ENCODE results near the gene IFITM5. TPM values are rescaled to one million over a fixed set of nuclear protein-coding genes. Genes with fewer than 3 reads are reported as not detected.
"Not testable (repeated sequence)": the region's sequence is repeated elsewhere in the genome, so short reads cannot be mapped to it uniquely, and the experiment has no call there.

The IFITM5 gene
- polyA plus RNA-seq (2014; cell fraction: cytosol; rRNA removed), result not detected in 2 replicates
- polyA plus RNA-seq (2014; cell fraction: nucleus; rRNA removed), result not detected in 2 replicates

GRCh38 chr11:299081-299891 lies at the start of gene IFITM5:
Gene IFITM5 (minus strand): TSS chr11:299526. CDS start chr11:299490, 36 bp downstream.
- DNase-seq (ENCODE audit: low spot score), result no peak

GRCh38 chr11:346529-346928 lies 47.2 kb upstream of the IFITM5 start:
- DNase-seq (ENCODE audit: low spot score), result no peak

GRCh38 chr11:344836-345578 lies 45.7 kb upstream of the IFITM5 start:
- DNase-seq (ENCODE audit: low spot score), result no peak

GRCh38 chr11:342328-342727 lies 43.0 kb upstream of the IFITM5 start:
- no peak for DNase-seq (ENCODE audit: low spot score)

DNA sequence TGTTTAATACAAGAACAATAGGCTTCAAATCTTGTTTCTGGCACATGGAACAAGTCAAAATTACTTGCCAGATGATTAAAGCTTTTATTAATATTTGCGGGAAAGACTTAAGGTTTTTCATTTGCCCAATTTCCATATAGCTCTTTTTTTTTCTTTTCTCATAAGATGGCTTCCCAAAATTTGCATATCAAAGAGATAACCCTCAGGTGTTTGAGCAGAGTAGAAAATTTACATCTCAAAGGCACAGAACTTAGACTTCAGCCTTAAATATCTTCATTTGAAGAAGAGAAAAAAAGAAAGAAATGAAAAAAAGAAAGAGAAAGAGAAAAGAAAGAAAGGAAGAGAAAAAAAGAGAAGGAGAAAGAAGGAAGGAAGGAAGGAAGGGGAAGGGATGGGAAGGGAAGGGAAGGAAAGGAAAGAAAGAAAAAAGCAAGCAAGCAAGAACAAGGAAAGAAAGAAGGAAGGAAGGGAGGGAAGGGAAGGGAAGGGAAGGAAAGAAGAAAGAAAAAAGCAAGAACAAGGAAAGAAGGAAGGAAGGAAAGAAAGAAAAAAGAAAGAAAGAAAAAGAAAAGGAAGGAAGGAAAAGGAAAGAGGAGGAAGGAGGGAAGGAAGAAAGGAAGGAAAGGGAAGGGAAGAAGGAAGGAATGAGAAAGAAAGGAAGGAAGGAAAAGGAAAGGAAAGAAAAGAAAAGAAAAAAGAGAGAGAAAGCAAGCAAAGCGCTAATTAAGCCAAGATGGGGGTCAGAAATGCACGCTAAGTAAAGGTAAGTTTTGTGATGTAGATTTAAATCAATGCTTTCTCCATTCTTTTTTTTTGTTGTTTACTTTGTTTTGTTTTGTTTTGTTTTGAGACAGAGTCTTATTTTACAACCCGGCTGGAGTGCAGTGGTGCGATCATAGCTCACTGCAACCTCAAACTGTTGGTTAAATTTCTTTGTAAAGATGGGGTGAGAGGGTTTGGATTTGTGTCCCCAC lies 41.5 kb upstream of the IFITM5 start:
- DNase-seq (ENCODE audit: low spot score), result no peak

GRCh38 chr11:339963-340362 lies 40.6 kb upstream of the IFITM5 start:
- DNase-seq (ENCODE audit: low spot score), result no peak

DNA sequence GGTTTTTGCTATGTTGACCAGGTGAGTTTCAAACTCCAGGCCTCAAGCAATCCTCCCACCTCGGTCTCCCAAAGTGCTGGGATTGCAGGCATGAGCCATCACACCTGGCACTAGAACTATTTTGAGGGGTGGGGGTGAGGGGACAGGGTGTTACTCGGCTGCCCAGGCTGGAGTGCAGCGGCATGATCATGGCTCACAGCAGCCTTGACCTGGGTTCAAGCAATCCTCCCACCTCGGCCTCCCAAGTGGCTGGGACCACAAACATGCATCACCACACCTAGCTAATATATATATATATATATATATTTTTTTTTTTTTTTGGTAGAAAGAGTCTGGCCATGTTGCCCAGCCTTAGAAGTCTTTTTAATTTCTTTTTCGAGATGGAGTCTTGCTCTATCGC lies 38.4 kb upstream of the IFITM5 start:
- no peak for DNase-seq (ENCODE audit: low spot score)

- DNase-seq (ENCODE audit: low spot score), result no peak
These were observed 37.4 kb upstream of the IFITM5 start for GRCh38 chr11:336659-337198.

- DNase-seq (ENCODE audit: low spot score), result no peak
These were observed 36.7 kb upstream of the IFITM5 start for GRCh38 chr11:335779-336658.

- no peak for DNase-seq (ENCODE audit: low spot score)
These were observed 35.1 kb upstream of the IFITM5 start for GRCh38 chr11:334264-334994.

- not testable (repeated sequence) for DNase-seq (ENCODE audit: low spot score)
These were observed 34.4 kb upstream of the IFITM5 start for GRCh38 chr11:333616-334263.

GRCh38 chr11:332651-333480 lies 33.5 kb upstream of the IFITM5 start:
- DNase-seq (ENCODE audit: low spot score), result no peak

GRCh38 chr11:331358-332060 lies 32.2 kb upstream of the IFITM5 start:
- DNase-seq (ENCODE audit: low spot score), result no peak

DNA sequence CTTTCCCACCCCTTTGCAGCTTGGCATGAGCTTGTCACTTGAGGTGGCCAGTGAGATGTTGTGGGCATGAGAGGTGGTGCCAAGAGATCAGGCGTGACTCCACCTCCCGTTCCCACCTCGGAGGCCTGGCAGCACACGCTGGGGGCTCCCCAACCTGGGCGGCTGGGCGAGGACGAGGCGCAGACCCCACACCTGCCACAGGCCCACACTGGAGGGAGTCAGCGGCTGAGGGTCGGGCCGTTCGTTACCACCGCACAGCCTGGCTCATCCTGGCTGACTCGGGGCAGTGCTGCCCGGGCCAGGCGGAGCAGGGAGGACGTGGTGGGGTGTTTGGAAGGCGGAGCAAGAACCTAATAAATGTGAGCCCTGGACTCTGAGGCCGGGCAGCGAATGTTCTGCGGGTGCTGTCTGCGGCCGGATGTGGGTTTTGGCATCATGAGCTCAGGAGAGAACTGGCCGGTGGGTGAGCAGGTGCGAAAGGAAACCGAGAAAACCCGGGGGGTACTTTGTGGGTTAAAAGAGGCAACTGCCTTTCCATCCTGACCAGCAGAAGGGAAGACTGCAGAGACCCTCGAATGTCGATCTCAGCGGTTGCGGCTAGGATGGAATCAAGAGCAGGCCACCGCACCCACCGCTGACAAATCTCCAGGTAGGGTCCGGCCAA lies 31.5 kb upstream of the IFITM5 start:
- no peak for DNase-seq (ENCODE audit: low spot score)

GRCh38 chr11:330307-330693 lies 31.0 kb upstream of the IFITM5 start:
- no peak for DNase-seq (ENCODE audit: low spot score)

GRCh38 chr11:329886-330253 lies 30.5 kb upstream of the IFITM5 start:
- DNase-seq (ENCODE audit: low spot score), result no peak

DNA sequence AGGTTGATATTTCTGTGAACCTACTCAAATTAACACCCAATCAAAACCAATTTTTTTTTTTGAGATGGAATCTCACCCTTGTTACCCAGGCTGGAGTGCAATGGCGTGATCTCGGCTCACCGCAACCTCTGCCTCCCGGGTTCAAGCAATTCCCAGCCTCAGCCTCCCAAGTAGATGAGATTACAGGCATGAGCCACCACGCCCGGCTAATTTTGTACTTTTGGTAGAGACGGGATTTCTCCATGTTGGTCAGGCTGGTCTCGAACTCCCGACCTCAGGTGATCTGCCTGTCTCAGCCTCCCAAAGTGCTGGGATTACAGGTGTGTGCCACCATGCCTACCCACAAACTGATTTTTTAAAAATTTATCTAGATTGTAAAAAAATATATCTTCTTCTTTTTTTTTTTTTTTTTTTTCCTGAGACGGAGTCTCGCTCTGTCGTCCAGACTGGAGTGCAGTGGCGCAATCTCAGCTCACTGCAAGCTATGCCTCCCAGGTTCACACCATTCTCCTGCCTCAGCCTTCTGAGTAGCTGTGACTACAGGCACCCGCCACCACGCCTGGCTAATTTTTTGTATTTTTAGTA lies 29.3 kb upstream of the IFITM5 start:
- not testable (repeated sequence) for DNase-seq (ENCODE audit: low spot score)

All from SK-N-DZ (cell line).